ENCODE data around the gene PGBD5. TPM values are rescaled to one million over a fixed set of nuclear protein-coding genes. Genes with fewer than 3 reads are reported as not detected.

PGBD5 gene
- polyA plus RNA-seq, 3 donors, result 0.44 TPM; not detected in 2

- Histone ChIP-seq H3K27ac (ENCODE audit: low read depth in 1 of 2, low read length in 2 of 2) (no peak overlapping the region), H3K4me2 (replicated peaks; ENCODE audit: extremely low read depth, low read length, poor library complexity, severe bottlenecking) (no peak overlapping the region), H3K4me1 (ENCODE audit: control insufficient read depth in 1 of 2, insufficient read depth in 2 of 2, low read length in 2 of 2) (no peaks in the 10 kb centered on the region), H3K4me3 (replicated peaks in 1 of 3; ENCODE audit: low read depth in 2 of 3, low read length in 3 of 3) (no peak overlapping the region), H4K20me1 (ENCODE audit: insufficient read depth, low read length) (no peaks in the 10 kb centered on the region), H2AFZ (ENCODE audit: insufficient read depth, low read depth, low read length, poor library complexity, severe bottlenecking) (no peak overlapping the region), H3K36me3 (replicated peaks in 1 of 2; ENCODE audit: control insufficient read depth in 1 of 2, insufficient read depth in 2 of 2, low read length in 2 of 2) (peaks cover 57 to 82% of the 10 kb centered on the region in 2 donors), H3K79me2 (ENCODE audit: insufficient read depth, low read length) (no peaks in the 10 kb centered on the region), H3K9ac (ENCODE audit: insufficient read depth, low read length, poor library complexity, severe bottlenecking) (no peak overlapping the region), H3K9me3 (replicated peaks in 1 of 2; ENCODE audit: control insufficient read depth in 1 of 2, insufficient read depth in 1 of 2, low read length in 2 of 2) (no peaks in the 10 kb centered on the region), H3K27me3 (ENCODE audit: control insufficient read depth in 2 of 2, insufficient read depth in 2 of 2, low read length in 2 of 2) (no peaks in the 10 kb centered on the region)
- DNase-seq, result no peak
- Mint-ChIP-seq H3K27me3 (ENCODE audit: low read depth in 3 of 3) (peaks cover 0 to 1% (median 0%) of the 10 kb centered on the region in 3 donors), H3K4me3 (no peak overlapping the region), H3K27ac (peak overlapping the region in 1 of 7 donors; percentile 32), H3K4me1 (no peaks in the 10 kb centered on the region), H3K9me3 (peaks cover 0 to 2% (median 0%) of the 10 kb centered on the region in 7 donors), H3K36me3 (peaks cover 52 to 70% of the 10 kb centered on the region in 2 donors)
- intact Hi-C loops (cut with micrococcal nuclease), result no loop called here
- 83% methylated on average over 11 of the region's 24 CpGs for WGBS (ENCODE audit: insufficient coverage)
- TF ChIP-seq CTCF (IDR thresholded peaks at IDR 0.05), result no peak
Observed at GRCh38 chr1:230279583-230279945, 146.6 kb downstream of the PGBD5 start.

- peaks cover 0 to 2% (median 0%) of the 10 kb centered on the region in 7 donors for H3K9me3 Mint-ChIP-seq
- no peak overlapping the region for H3K4me3 Mint-ChIP-seq
- 68% methylated on average over 17 of the region's 20 CpGs for WGBS (ENCODE audit: insufficient coverage)
- Histone ChIP-seq H3K9ac (ENCODE audit: insufficient read depth, low read length, poor library complexity, severe bottlenecking) (no peak overlapping the region), H3K9me3 (replicated peaks in 1 of 2; ENCODE audit: control insufficient read depth in 1 of 2, insufficient read depth in 1 of 2, low read length in 2 of 2) (no peaks in the 10 kb centered on the region), H3K27ac (ENCODE audit: low read depth in 1 of 2, low read length in 2 of 2) (no peak overlapping the region), H3K4me2 (replicated peaks; ENCODE audit: extremely low read depth, low read length, poor library complexity, severe bottlenecking) (no peak overlapping the region), H3K4me1 (ENCODE audit: control insufficient read depth in 1 of 2, insufficient read depth in 2 of 2, low read length in 2 of 2) (no peaks in the 10 kb centered on the region), H3K79me2 (ENCODE audit: insufficient read depth, low read length) (no peaks in the 10 kb centered on the region), H2AFZ (ENCODE audit: insufficient read depth, low read depth, low read length, poor library complexity, severe bottlenecking) (no peak overlapping the region), H4K20me1 (ENCODE audit: insufficient read depth, low read length) (no peaks in the 10 kb centered on the region), H3K4me3 (replicated peaks in 1 of 3; ENCODE audit: low read depth in 2 of 3, low read length in 3 of 3) (no peak overlapping the region), H3K36me3 (replicated peaks in 1 of 2; ENCODE audit: control insufficient read depth in 1 of 2, insufficient read depth in 2 of 2, low read length in 2 of 2) (peaks cover 62 to 87% of the 10 kb centered on the region in 2 donors), H3K27me3 (ENCODE audit: control insufficient read depth in 2 of 2, insufficient read depth in 2 of 2, low read length in 2 of 2) (no peaks in the 10 kb centered on the region)
- no peaks in the 10 kb centered on the region for H3K4me1 Mint-ChIP-seq
- H3K36me3 Mint-ChIP-seq, result peaks cover 56 to 70% of the 10 kb centered on the region in 2 donors
- no peak for TF ChIP-seq CTCF (IDR thresholded peaks at IDR 0.05)
- DNase-seq, result no peak
- intact Hi-C loops (cut with micrococcal nuclease), result no loop called here
- H3K27me3 Mint-ChIP-seq (ENCODE audit: low read depth in 3 of 3), result peaks cover 0 to 1% (median 0%) of the 10 kb centered on the region in 3 donors
- no peak overlapping the region for H3K27ac Mint-ChIP-seq
Observed at GRCh38 chr1:230278871-230279582, 147.1 kb downstream of the PGBD5 start.

Data from CD14-positive monocyte (primary cell).